ENCODE results near the gene CHCHD6. TPM values are rescaled to one million over a fixed set of nuclear protein-coding genes. Genes with fewer than 3 reads are reported as not detected.

The CHCHD6 gene, protein sequence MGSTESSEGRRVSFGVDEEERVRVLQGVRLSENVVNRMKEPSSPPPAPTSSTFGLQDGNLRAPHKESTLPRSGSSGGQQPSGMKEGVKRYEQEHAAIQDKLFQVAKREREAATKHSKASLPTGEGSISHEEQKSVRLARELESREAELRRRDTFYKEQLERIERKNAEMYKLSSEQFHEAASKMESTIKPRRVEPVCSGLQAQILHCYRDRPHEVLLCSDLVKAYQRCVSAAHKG
- total RNA-seq: 9.1 and 15.7 TPM in 2 replicates

DNA sequence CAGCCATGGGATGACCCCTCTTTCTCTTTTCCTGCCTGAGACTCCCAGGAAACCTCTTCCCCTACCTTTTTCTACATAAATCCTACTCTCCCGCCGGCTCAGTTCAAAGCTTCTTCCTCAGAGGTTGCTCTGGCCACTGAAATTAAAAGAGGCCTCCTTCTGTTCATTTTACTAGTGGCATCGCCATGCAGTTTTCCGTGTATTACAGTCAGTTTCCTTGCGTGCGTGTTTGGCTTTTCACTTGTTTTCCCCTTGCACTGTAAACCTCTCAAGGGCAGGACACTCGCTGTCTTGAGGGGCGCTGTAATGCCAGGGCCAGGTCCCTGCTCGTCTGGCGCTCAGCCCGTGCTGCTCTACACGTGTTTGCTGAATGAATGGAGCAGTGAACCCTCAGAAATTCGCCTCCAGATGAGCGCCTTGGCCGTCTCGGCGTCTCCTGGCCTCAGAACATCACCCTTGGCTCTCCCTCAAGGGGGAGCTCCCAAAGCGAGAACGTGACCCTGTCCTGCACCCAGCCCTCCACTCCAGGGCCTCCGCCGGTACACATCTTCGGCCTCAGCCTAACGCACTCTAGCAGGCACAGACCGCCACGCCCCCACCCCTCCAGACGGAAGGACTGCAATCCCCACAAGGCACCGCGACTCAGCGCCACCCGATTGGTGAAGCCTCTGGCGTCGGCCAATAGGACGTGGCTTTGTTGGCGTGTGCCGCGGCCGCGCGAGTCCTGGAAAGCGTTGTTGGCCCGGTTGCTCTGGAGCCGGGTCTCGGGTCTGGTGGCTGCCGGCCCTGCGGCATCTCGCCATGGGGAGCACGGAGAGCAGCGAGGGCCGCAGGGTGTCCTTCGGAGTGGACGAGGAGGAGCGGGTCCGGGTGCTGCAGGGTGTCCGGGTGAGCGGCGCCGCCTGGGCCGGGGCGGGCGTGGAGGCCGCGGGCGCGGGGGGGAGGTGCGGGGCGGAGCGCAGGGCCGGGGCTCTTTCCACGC is at the start of gene CHCHD6:
Gene CHCHD6, plus strand, starts transcription at position 729 of the 982 bp plus-strand sequence. Its CDS starts 73 bp downstream, at position 802.
- intact Hi-C loops (cut with micrococcal nuclease): loop anchor here (5.0 kb wide), 1 partner anchor 278 kb away; the partner anchor contains the start of gene PLXNA1
- H3K4me1 Mint-ChIP-seq (ENCODE audit: low read depth): peaks cover 15% of the 10 kb centered on the region
- peak within 1 kb of the TSS; percentile 97 for H3K4me3 Mint-ChIP-seq (ENCODE audit: low read depth)
- DNase-seq (ENCODE audit: low spot score): peak; percentile 94
- H3K27ac Mint-ChIP-seq: peak within 1 kb of the TSS; percentile 80
- H3K27me3 Mint-ChIP-seq (ENCODE audit: low read depth): peaks cover 34% of the 10 kb centered on the region
- no peaks in the 10 kb centered on the region for H3K36me3 Mint-ChIP-seq (ENCODE audit: low read depth)
- no peaks in the 10 kb centered on the region for H3K9me3 Mint-ChIP-seq

GRCh38 chr3:126654571-126655383 is 49.3 kb upstream of the CHCHD6 start, which contains the start of gene TXNRD3:
Gene TXNRD3, minus strand, starts transcription at chr3:126655124.
- peaks cover 39% of the 10 kb centered on the region for H3K27me3 Mint-ChIP-seq (ENCODE audit: low read depth)
- peak; percentile 37 for DNase-seq (ENCODE audit: low spot score)
- H3K4me3 Mint-ChIP-seq (ENCODE audit: low read depth): peak within 1 kb of the TSS; percentile 68
- H3K9me3 Mint-ChIP-seq: no peaks in the 10 kb centered on the region
- no peak within 1 kb of the TSS for H3K27ac Mint-ChIP-seq
- intact Hi-C loops (cut with micrococcal nuclease): no loop called here
- peaks cover 4% of the 10 kb centered on the region for H3K4me1 Mint-ChIP-seq (ENCODE audit: low read depth)
- H3K36me3 Mint-ChIP-seq (ENCODE audit: low read depth): no peaks in the 10 kb centered on the region

DNA sequence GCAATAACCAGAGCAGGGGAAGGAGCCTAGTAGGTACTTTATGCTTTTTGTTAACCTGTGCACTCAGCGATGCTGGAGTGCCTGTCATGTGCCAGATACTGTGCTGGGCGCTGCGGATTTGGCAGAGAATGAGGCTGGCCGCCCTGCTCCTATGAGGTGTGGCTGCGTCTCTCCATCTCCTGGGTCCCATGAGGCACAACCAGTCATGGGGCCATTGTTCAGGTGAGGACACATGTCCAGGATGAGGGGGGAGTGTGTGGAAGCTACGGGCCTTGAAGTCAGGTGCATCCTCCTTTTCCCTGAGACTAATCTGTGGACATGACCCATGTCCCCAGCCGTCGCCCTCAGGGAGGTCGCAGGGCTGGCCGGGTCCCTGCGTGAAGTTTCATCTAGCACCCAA is 48.2 kb upstream of the CHCHD6 start:
- H3K27ac Mint-ChIP-seq: no peak overlapping the region
- intact Hi-C loops (cut with micrococcal nuclease): no loop called here
- no peaks in the 10 kb centered on the region for H3K36me3 Mint-ChIP-seq (ENCODE audit: low read depth)
- peak overlapping the region; percentile 14 for H3K4me3 Mint-ChIP-seq (ENCODE audit: low read depth)
- peaks cover 35% of the 10 kb centered on the region for H3K27me3 Mint-ChIP-seq (ENCODE audit: low read depth)
- DNase-seq (ENCODE audit: low spot score): no peak
- no peaks in the 10 kb centered on the region for H3K9me3 Mint-ChIP-seq
- H3K4me1 Mint-ChIP-seq (ENCODE audit: low read depth): peaks cover 4% of the 10 kb centered on the region

DNA sequence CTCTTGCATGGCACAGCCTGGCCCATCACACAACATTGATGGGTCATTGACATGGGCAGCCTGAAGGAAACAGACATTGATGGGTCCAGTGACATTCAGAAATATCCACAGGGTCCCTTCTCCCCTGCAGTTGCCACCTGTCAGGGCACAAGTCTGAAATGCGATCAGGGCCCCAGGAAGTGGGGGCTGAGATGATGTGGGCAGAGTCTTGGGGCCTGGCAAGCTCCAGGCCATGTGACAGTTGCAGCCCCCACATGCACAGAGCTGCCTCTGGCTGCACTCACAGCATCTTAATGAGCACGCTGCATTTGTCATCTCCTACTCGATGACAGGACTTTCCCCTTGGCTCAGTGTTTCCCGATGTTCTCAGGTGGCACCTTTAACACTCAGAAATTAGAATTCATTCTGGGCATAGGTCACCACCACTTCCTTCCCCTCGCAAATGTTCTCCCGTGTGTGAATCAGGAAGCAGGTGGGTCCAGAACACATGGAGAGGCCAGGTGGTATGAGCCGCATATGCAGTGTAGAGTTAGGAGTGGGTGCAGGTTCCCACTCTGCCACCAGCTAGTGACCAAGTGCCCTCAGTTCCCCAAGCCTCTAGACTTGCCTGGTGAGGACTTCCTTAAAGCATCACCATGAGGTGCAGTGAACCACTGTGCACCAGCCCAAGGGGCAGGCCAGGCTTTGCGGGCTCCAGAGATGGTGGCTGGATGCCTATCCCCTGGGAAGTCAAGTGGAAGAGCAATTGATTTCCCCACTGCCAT is 47.5 kb upstream of the CHCHD6 start:
- intact Hi-C loops (cut with micrococcal nuclease): no loop called here
- DNase-seq (ENCODE audit: low spot score): no peak
- H3K27ac Mint-ChIP-seq: no peak overlapping the region
- H3K27me3 Mint-ChIP-seq (ENCODE audit: low read depth): peaks cover 33% of the 10 kb centered on the region
- peak overlapping the region; percentile 18 for H3K4me3 Mint-ChIP-seq (ENCODE audit: low read depth)
- peaks cover 4% of the 10 kb centered on the region for H3K4me1 Mint-ChIP-seq (ENCODE audit: low read depth)
- no peaks in the 10 kb centered on the region for H3K9me3 Mint-ChIP-seq
- H3K36me3 Mint-ChIP-seq (ENCODE audit: low read depth): no peaks in the 10 kb centered on the region

DNA sequence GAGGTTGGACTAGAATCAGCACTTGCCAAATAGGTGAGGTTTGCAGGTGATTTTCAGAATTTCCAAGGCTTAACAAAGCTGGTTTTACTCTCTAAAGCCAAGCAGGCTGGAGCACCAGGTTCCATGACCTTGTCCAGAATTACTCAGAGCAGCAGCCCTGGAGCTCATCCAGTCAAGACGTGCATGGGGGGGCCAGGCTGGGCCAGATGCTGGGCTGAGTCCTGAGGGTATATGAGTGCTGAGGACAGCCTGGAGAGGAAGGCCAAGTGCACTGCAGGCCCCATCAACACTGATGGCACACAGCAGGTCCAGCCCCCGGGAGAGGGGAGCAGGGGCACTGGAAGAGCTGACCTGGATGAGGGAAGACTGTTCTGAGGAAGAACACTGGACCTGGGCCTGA is 46.1 kb upstream of the CHCHD6 start:
- H3K4me3 Mint-ChIP-seq (ENCODE audit: low read depth): no peak overlapping the region
- H3K4me1 Mint-ChIP-seq (ENCODE audit: low read depth): peaks cover 4% of the 10 kb centered on the region
- no peak overlapping the region for H3K27ac Mint-ChIP-seq
- peaks cover 23% of the 10 kb centered on the region for H3K27me3 Mint-ChIP-seq (ENCODE audit: low read depth)
- intact Hi-C loops (cut with micrococcal nuclease): no loop called here
- H3K36me3 Mint-ChIP-seq (ENCODE audit: low read depth): no peaks in the 10 kb centered on the region
- DNase-seq (ENCODE audit: low spot score): no peak
- no peaks in the 10 kb centered on the region for H3K9me3 Mint-ChIP-seq

GRCh38 chr3:126658584-126658983 is 45.5 kb upstream of the CHCHD6 start:
- Mint-ChIP-seq H3K4me3 (ENCODE audit: low read depth) (no peak overlapping the region), H3K9me3 (no peaks in the 10 kb centered on the region), H3K27ac (no peak overlapping the region), H3K36me3 (ENCODE audit: low read depth) (no peaks in the 10 kb centered on the region), H3K27me3 (ENCODE audit: low read depth) (peaks cover 16% of the 10 kb centered on the region), H3K4me1 (ENCODE audit: low read depth) (peaks cover 4% of the 10 kb centered on the region)
- intact Hi-C loops (cut with micrococcal nuclease): no loop called here
- no peak for DNase-seq (ENCODE audit: low spot score)

GRCh38 chr3:126659915-126660886 is 43.8 kb upstream of the CHCHD6 start:
- intact Hi-C loops (cut with micrococcal nuclease): no loop called here
- Mint-ChIP-seq H3K4me1 (ENCODE audit: low read depth) (peaks cover under 1% of the 10 kb centered on the region), H3K27ac (no peak overlapping the region), H3K9me3 (no peaks in the 10 kb centered on the region), H3K4me3 (ENCODE audit: low read depth) (no peak overlapping the region), H3K27me3 (ENCODE audit: low read depth) (peaks cover 8% of the 10 kb centered on the region), H3K36me3 (ENCODE audit: low read depth) (no peaks in the 10 kb centered on the region)
- no peak for DNase-seq (ENCODE audit: low spot score)

DNA sequence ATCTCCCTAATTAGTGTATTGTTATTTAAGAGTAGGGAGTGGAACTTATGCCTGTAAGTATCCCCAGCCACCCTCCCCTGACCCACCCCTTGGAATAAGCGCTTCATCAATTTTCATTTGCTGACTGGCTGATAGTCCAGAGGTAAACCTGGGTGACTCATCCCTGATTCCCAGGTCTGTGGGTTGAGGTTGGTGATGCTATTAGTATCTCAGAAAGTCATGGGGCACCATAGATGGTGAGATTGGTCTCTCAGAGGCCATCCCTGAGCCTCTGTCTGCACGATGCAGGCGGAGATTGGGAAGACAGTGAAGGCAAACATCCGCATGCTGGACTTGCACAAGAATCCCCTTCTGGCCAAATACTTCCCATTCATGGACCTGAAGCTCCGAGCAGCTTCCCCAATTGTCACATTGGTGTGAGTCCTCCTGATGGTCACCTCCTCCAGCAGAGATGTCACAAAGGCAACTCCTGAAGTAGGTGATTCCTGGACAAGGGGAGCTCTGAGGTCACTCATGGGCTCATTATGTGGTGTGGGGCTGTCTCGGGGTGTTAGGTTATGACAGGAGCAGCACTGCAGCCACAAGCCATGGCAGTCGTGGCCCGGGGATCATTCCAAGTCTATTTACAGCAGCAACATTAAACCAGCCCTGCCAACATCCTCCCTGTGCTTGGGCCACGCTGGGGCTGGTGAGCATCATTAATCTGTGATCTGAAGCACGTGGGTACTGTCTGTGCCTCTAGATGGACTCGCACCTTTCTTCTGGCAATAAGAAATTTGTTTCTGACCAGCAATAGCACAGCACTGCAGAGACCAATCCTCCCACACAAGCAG is 42.3 kb upstream of the CHCHD6 start:
- no peak for DNase-seq (ENCODE audit: low spot score)
- Mint-ChIP-seq H3K9me3 (no peaks in the 10 kb centered on the region), H3K27me3 (ENCODE audit: low read depth) (peaks cover 2% of the 10 kb centered on the region)

GRCh38 chr3:126663257-126663656 is 40.8 kb upstream of the CHCHD6 start:
- Mint-ChIP-seq H3K4me1 (ENCODE audit: low read depth) (no peaks in the 10 kb centered on the region), H3K36me3 (ENCODE audit: low read depth) (no peaks in the 10 kb centered on the region), H3K27ac (no peak overlapping the region), H3K4me3 (ENCODE audit: low read depth) (no peak overlapping the region), H3K27me3 (ENCODE audit: low read depth) (no peaks in the 10 kb centered on the region), H3K9me3 (no peaks in the 10 kb centered on the region)
- no peak for DNase-seq (ENCODE audit: low spot score)
- intact Hi-C loops (cut with micrococcal nuclease): no loop called here

More for the DNA sequence above, 42.3 kb upstream of the CHCHD6 start:
- Mint-ChIP-seq H3K4me3 (ENCODE audit: low read depth) (no peak overlapping the region), H3K4me1 (ENCODE audit: low read depth) (no peaks in the 10 kb centered on the region), H3K36me3 (ENCODE audit: low read depth) (no peaks in the 10 kb centered on the region), H3K27ac (no peak overlapping the region)
- intact Hi-C loops (cut with micrococcal nuclease): no loop called here

DNA sequence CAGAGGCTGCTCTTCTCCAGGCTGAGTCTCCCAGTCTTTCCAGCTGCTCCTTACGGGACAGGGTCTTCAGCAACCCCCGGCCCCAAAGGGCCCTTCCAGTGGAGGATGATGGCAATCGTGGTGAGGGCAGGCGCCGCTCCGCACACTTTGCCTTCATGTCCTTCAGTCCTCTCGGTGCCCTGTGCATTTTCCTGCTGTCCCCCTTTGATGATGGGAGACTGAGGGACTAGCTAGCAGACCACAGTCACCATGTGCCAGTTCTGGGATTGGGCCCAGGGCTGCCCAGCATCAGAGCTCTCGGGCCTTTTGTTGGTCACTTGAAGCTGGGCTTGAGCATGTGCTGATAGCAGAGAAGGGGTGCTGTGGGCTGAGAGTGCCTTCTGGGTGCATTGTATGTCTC is 40.3 kb upstream of the CHCHD6 start:
- no peaks in the 10 kb centered on the region for H3K36me3 Mint-ChIP-seq (ENCODE audit: low read depth)
- H3K4me3 Mint-ChIP-seq (ENCODE audit: low read depth): no peak overlapping the region
- no peak overlapping the region for H3K27ac Mint-ChIP-seq
- no peaks in the 10 kb centered on the region for H3K27me3 Mint-ChIP-seq (ENCODE audit: low read depth)
- no peaks in the 10 kb centered on the region for H3K4me1 Mint-ChIP-seq (ENCODE audit: low read depth)
- no peaks in the 10 kb centered on the region for H3K9me3 Mint-ChIP-seq
- DNase-seq (ENCODE audit: low spot score): no peak
- intact Hi-C loops (cut with micrococcal nuclease): no loop called here

All from activated T-helper 2 cell treated with anti-CD3 and anti-CD28 coated beads, Interferon-gamma antibody, Interleukin-2, Interleukin-4, amounts not matched to agents 10 μg/mL and 5 μg/mL and 100 μg/mL, durations not matched to agents 14 hours and 24 hours and 36 hours (primary cell).